ENCODE measurements around the gene MBP.

- no peak for TF ChIP-seq ZNF574 (CRISPR knock-in tag; IDR thresholded peaks at IDR 0.05)
- no peak for TF ChIP-seq RXRA (CRISPR knock-in tag; IDR thresholded peaks at IDR 0.05)
- TF ChIP-seq ZNF768 (CRISPR knock-in tag; IDR thresholded peaks at IDR 0.05): no peak
- no peak for TF ChIP-seq SMARCC2 (IDR thresholded peaks at IDR 0.05)
- TF ChIP-seq CTCF (CRISPR knock-in tag; IDR thresholded peaks at IDR 0.05): no peak
- no peak for TF ChIP-seq SMAD3 (CRISPR knock-in tag; IDR thresholded peaks at IDR 0.05)
- no peak for TF ChIP-seq ARNT (IDR thresholded peaks at IDR 0.05)
- TF ChIP-seq FOXM1 (CRISPR knock-in tag; IDR thresholded peaks at IDR 0.05): no peak
- TF ChIP-seq POLR2A (IDR thresholded peaks at IDR 0.05; ENCODE audit: insufficient read depth in 1 of 2, low read depth in 2 of 2, low read length in 2 of 2): no peak
These were observed 34.7 kb upstream of the MBP start for GRCh38 chr18:77167251-77167650.

Measured in HepG2 (cell line).